GM12801 (cell line): ENCODE results near the gene GLB1L2.

Source experiments
- TF ChIP-seq, protein P1 (sequence below): IDR thresholded peaks from one replicate; pipeline ENCODE4 v1.5.1; 2011; ENCODE audit warnings: control low read depth; ENCODE audit not compliant: insufficient read length; ENCODE audit errors: extremely low read depth

The GLB1L2 gene

GRCh38 chr11:134380785-134381184 lies 49.0 kb downstream of the GLB1L2 start:
- TF ChIP-seq, protein P1, sequence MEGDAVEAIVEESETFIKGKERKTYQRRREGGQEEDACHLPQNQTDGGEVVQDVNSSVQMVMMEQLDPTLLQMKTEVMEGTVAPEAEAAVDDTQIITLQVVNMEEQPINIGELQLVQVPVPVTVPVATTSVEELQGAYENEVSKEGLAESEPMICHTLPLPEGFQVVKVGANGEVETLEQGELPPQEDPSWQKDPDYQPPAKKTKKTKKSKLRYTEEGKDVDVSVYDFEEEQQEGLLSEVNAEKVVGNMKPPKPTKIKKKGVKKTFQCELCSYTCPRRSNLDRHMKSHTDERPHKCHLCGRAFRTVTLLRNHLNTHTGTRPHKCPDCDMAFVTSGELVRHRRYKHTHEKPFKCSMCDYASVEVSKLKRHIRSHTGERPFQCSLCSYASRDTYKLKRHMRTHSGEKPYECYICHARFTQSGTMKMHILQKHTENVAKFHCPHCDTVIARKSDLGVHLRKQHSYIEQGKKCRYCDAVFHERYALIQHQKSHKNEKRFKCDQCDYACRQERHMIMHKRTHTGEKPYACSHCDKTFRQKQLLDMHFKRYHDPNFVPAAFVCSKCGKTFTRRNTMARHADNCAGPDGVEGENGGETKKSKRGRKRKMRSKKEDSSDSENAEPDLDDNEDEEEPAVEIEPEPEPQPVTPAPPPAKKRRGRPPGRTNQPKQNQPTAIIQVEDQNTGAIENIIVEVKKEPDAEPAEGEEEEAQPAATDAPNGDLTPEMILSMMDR, result no peak

- TF ChIP-seq, protein P1, result no peak
These were observed 50.5 kb downstream of the GLB1L2 start for GRCh38 chr11:134382257-134382656.

DNA sequence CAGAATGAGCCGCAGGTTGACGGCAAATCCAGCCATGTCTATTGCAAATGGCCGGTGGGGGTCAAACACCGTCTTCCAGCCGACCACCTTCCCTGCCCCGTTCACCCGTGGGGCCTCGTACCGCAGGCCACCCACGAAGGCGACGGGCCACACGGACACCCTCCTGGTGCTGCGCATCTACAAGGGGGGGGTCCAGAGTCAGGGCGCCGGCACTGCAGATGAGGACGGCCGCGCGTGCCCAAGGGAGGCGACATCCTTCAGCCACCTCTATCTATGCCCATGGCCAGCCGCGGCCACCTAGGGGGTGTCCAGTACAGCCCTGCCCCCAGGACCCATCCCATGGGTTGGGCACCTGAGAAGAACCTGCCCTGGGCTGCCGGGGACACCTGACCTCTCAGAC lies 51.0 kb downstream of the GLB1L2 start:
- TF ChIP-seq, protein P1, result no peak

GRCh38 chr11:134383576-134384221 lies 51.9 kb downstream of the GLB1L2 start:
- TF ChIP-seq, protein P1, result no peak

DNA sequence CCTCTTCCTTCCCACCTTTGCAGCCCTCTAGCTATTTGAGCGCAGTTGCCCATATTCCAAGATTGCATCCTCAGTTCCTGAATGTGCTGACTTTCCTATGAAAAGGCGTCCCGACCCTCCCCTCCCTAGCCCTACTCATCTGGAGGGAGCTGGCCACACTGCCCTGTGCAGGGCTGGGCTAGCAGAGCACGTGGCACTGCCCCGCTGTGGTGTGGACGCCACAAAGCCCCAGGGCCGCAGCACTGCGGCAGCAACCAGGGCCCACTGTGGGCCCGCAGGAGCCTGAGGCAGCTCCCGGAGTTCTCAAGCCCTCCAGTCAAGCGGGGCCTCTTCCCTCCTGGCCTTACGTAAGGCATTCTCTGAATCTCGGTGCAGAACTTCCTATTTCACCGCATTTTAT lies 52.6 kb downstream of the GLB1L2 start:
- TF ChIP-seq, protein P1, result no peak

DNA sequence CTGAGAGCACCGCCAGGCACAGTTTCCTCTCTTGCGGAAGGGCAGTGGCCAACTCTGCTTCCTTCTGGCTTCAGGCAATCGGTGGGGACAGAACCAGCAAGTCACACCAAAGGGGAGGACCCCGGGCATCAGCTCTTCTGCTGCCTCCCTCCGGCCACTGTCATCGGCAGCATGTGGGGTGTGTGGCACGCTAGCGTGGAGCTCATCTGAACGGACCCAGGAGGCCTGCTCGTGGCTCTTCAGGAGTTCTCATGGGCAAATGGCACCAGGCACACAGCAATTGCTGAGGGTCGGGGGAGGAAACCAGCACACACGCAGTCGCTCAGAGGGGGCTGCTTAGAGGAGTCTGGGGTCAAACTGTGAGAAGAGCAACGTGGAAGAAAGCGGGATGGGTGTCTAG lies 53.4 kb downstream of the GLB1L2 start:
- TF ChIP-seq, protein P1, result no peak

DNA sequence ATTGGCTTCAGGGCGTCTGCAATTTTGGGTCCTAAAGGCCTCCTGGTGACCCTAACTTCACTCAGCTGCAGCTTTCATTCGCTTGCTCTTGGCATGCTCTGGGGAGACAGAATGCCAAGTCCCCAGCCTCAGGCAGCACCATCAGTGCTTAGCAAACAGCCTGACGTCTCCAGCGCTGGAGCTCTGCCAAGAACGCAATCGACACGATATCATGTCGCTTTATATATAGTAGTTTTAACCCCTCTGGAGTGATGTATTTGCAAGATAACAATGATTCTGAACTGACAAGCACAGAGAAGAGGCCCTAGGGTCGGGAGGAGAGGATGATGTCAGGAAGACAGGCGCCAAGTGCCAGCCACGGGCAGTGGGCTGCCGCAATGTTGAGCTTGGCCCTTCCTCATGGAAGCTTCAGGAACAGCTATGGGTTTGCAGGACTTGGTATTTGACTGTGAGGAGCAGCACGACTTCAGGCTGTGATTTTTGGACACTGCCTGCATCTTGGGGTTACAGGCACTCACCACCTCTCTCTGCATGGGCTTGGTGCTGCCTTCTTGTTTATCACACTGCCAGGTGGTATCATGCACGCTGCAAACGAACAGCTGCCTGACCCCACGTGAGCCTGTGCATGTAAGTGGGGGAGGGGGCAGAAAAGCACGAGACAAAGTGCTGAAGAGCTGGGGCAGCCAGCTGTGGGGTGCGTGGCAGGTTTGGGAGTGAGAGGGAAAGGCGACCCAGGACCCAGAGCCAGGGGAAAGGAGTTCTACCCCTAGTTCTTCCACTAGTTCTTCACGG lies 54.2 kb downstream of the GLB1L2 start:
- TF ChIP-seq, protein P1, result no peak
